Neural cell (in vitro differentiated cells): ENCODE measurements around the gene ARSB. TPM values are rescaled to one million over a fixed set of nuclear protein-coding genes. Genes with fewer than 3 reads are reported as not detected.

Experiments
- H2AFZ ChIP-seq: fragments of 200-600, 300-800 bp; sonication (generic), shearing (Covaris generic); 2 replicates; pipeline ENCODE4 v1.6.0; 2014; ENCODE audit warnings: low read depth, mild to moderate bottlenecking, antibody characterized with exemption, low read length, moderate library complexity
- H3F3A ChIP-seq: fragments of 200-600 bp; shearing (Covaris generic); 2 replicates; pipeline ENCODE4 v1.6.1; 2016; ENCODE audit warnings: mild to moderate bottlenecking, moderate library complexity, mixed read lengths, antibody characterized with exemption, low read length; ENCODE audit not compliant: insufficient read depth, poor library complexity, severe bottlenecking
- H3K27ac ChIP-seq: fragments of 200-600, 300-800 bp; sonication (generic), shearing (Covaris generic); 2 replicates; pipeline ENCODE4 v1.5.1; 2014; ENCODE audit warnings: mild to moderate bottlenecking, low read length, moderate library complexity
- H3K27me3 ChIP-seq: fragments of 300-800, 200-600 bp; sonication (generic), shearing (Covaris generic); 2 replicates; pipeline ENCODE4 v1.6.0; 2014; ENCODE audit warnings: mild to moderate bottlenecking, low read depth, low read length, moderate library complexity; ENCODE audit not compliant: insufficient read depth
- H3K36me3 ChIP-seq: fragments of 300-800, 200-600 bp; sonication (generic), shearing (Covaris generic); 2 replicates; pipeline ENCODE4 v1.5.1; 2014; ENCODE audit warnings: mild to moderate bottlenecking, antibody characterized with exemption, low read length, moderate library complexity; ENCODE audit not compliant: insufficient read depth
- H3K4me2 ChIP-seq: fragments of 300-800, 200-600 bp; sonication (generic), shearing (Covaris generic); 2 replicates; pipeline ENCODE4 v1.6.0; 2014; ENCODE audit warnings: mild to moderate bottlenecking, low read length
- H3K4me3 ChIP-seq: fragments of 300-800, 200-600 bp; sonication (generic), shearing (Covaris generic); 2 replicates; pipeline ENCODE4 v1.5.1; 2014; ENCODE audit warnings: mild to moderate bottlenecking, low read length, moderate library complexity
- H3K79me2 ChIP-seq: fragments of 200-600 bp; shearing (Covaris generic); replicated peaks from 2 replicates; pipeline ENCODE4 v1.6.0; 2014; ENCODE audit warnings: mild to moderate bottlenecking, low read length, moderate library complexity; ENCODE audit not compliant: insufficient read depth
- H3K9ac ChIP-seq: fragments of 300-800, 200-600 bp; sonication (generic), shearing (Covaris generic); 2 replicates; pipeline ENCODE4 v1.6.1; 2016; ENCODE audit warnings: mild to moderate bottlenecking, low read length, mixed read lengths
- H3K9me2 ChIP-seq: fragments of 200-600 bp; shearing (Covaris generic); 2 replicates; pipeline ENCODE4 v1.6.1; 2016; ENCODE audit warnings: mild to moderate bottlenecking, low read length, mixed read lengths; ENCODE audit not compliant: insufficient read depth
- H3K9me3 ChIP-seq: fragments of 200-600, 300-800 bp; sonication (generic), shearing (Covaris generic); 2 replicates; pipeline ENCODE4 v1.6.1; 2016; ENCODE audit warnings: mild to moderate bottlenecking, mixed run types, low read length, moderate library complexity, mixed read lengths
- H4K20me1 ChIP-seq: fragments of 200-600 bp; shearing (Covaris generic); 2 replicates; pipeline ENCODE4 v1.6.1; 2016; ENCODE audit warnings: mild to moderate bottlenecking, mixed run types; ENCODE audit not compliant: insufficient read depth
- CTCF ChIP-seq: fragments of 450-650 bp; IDR thresholded peaks from 2 replicates; pipeline ENCODE4 v1.5.1; 2014; ENCODE audit warnings: antibody characterized with exemption, mild to moderate bottlenecking, moderate library complexity; ENCODE audit not compliant: poor library complexity, severe bottlenecking
- EP300 ChIP-seq: fragments of 450-650 bp; conservative IDR thresholded peaks from 2 replicates; pipeline ENCODE4 v1.6.1; 2014; ENCODE audit warnings: antibody characterized with exemption, mild to moderate bottlenecking, moderate library complexity; ENCODE audit not compliant: poor library complexity, severe bottlenecking
- EZH2 ChIP-seq: fragments of 200-600, 300-800 bp; shearing (Covaris generic), sonication (generic); IDR thresholded peaks from 2 replicates; pipeline ENCODE4 v1.6.1; 2014; ENCODE audit warnings: antibody characterized with exemption, low read length, borderline replicate concordance, mild to moderate bottlenecking; ENCODE audit not compliant: insufficient read depth, poor library complexity, severe bottlenecking
- MXI1 ChIP-seq: fragments of 450-650 bp; conservative IDR thresholded peaks from 2 replicates; pipeline ENCODE4 v1.6.1; 2014; ENCODE audit warnings: antibody characterized with exemption, mild to moderate bottlenecking; ENCODE audit not compliant: poor library complexity, severe bottlenecking
- POLR2AphosphoS5 ChIP-seq: IDR thresholded peaks from 2 replicates; pipeline ENCODE4 v1.6.1; 2012
- RAD21 ChIP-seq: fragments of 450-650 bp; conservative IDR thresholded peaks from 2 replicates; pipeline ENCODE4 v1.6.1; 2014; ENCODE audit warnings: antibody characterized with exemption, mild to moderate bottlenecking, moderate library complexity
- SMC3 ChIP-seq: fragments of 450-650 bp; conservative IDR thresholded peaks from 2 replicates; pipeline ENCODE4 v1.6.1; 2014; ENCODE audit warnings: antibody characterized with exemption, mild to moderate bottlenecking, moderate library complexity; ENCODE audit not compliant: poor library complexity
- TAF1 ChIP-seq: IDR thresholded peaks from 2 replicates; pipeline ENCODE4 v1.6.1; 2012; ENCODE audit warnings: low read depth
- polyA plus RNA-seq: library from polyadenylated mRNA; depleted of rRNA; stranded (reverse); fragments of >200 nt; gene quantifications from 2 replicates; pipeline ENCODE4 v1.2.3, GENCODE V29; 2014
- TF ChIP-seq, protein P1 (sequence below): IDR thresholded peaks from 2 replicates; pipeline ENCODE4 v1.6.1; 2012; ENCODE audit warnings: borderline replicate concordance

The ARSB gene
- polyA plus RNA-seq, 1 donor from 2014 or later: 8.7 TPM

DNA sequence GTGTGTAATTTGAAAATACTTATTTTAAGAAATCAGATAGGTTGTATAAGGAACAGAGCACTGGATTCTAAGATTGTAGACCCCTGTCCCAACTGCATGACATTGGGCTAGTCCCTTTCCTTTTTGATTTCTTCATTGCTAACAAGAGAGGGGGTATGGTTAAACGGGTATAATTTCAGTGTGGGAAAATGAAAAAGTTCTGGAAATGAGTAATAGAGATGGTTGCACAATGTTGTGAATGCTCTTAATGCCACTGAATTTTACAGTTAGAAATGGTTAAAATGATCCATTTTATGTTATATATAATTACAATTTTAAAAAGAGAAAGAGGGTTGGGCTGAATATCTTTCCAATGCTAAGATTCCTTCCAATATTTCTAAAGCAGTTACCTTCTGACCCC, 233.2 kb downstream of the ARSB start:
- no peaks in the 10 kb centered on the region for H3K36me3 ChIP-seq
- H3K9me2 ChIP-seq: no peaks in the 10 kb centered on the region
- H3K9me3 ChIP-seq: no peaks in the 10 kb centered on the region
- H2AFZ ChIP-seq: no peak overlapping the region
- no peak overlapping the region for H3K4me3 ChIP-seq
- no peak for TF ChIP-seq EZH2
- TF ChIP-seq CTCF: no peak
- TF ChIP-seq, protein P1, sequence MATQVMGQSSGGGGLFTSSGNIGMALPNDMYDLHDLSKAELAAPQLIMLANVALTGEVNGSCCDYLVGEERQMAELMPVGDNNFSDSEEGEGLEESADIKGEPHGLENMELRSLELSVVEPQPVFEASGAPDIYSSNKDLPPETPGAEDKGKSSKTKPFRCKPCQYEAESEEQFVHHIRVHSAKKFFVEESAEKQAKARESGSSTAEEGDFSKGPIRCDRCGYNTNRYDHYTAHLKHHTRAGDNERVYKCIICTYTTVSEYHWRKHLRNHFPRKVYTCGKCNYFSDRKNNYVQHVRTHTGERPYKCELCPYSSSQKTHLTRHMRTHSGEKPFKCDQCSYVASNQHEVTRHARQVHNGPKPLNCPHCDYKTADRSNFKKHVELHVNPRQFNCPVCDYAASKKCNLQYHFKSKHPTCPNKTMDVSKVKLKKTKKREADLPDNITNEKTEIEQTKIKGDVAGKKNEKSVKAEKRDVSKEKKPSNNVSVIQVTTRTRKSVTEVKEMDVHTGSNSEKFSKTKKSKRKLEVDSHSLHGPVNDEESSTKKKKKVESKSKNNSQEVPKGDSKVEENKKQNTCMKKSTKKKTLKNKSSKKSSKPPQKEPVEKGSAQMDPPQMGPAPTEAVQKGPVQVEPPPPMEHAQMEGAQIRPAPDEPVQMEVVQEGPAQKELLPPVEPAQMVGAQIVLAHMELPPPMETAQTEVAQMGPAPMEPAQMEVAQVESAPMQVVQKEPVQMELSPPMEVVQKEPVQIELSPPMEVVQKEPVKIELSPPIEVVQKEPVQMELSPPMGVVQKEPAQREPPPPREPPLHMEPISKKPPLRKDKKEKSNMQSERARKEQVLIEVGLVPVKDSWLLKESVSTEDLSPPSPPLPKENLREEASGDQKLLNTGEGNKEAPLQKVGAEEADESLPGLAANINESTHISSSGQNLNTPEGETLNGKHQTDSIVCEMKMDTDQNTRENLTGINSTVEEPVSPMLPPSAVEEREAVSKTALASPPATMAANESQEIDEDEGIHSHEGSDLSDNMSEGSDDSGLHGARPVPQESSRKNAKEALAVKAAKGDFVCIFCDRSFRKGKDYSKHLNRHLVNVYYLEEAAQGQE: no peak
- TF ChIP-seq POLR2AphosphoS5: no peak
- TF ChIP-seq SMC3: no peak
- no peak for TF ChIP-seq RAD21
- no peak for TF ChIP-seq EP300
- no peak for TF ChIP-seq TAF1
- no peak for TF ChIP-seq MXI1
- H3K27me3 ChIP-seq: no peaks in the 10 kb centered on the region
- H4K20me1 ChIP-seq: no peaks in the 10 kb centered on the region
- H3K4me2 ChIP-seq: no peak overlapping the region
- no peaks in the 10 kb centered on the region for H3F3A ChIP-seq
- no peak overlapping the region for H3K27ac ChIP-seq
- no peak overlapping the region for H3K9ac ChIP-seq
- no peaks in the 10 kb centered on the region for H3K79me2 ChIP-seq

DNA sequence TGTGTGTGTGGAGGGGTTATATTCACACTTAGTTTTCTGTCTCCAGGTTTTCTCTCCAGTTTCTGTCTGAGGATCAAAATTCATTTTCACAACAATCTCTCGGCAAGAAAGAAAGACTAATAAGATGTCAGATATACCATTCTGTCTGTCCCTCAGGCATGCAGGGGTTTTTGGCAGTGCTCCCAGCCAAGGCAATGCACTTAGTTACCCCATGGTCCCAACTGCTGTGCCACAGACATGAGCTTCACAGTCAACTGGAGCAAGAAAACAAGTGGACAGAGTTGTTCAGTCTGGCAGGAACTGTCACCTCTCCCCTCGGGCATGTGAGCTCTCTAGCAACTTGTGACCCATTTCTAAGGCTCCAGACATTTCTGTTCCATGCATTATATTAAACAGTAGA, 234.8 kb downstream of the ARSB start:
- Histone ChIP-seq H3K9me3 (no peaks in the 10 kb centered on the region), H3K27me3 (no peaks in the 10 kb centered on the region), H3K36me3 (no peaks in the 10 kb centered on the region), H3F3A (no peaks in the 10 kb centered on the region), H3K9me2 (no peaks in the 10 kb centered on the region), H3K79me2 (no peaks in the 10 kb centered on the region), H2AFZ (no peak overlapping the region), H3K4me3 (no peak overlapping the region), H4K20me1 (no peaks in the 10 kb centered on the region), H3K27ac (no peak overlapping the region), H3K9ac (no peak overlapping the region), H3K4me2 (no peak overlapping the region)
- TF ChIP-seq TAF1: no peak
- TF ChIP-seq EP300: no peak
- TF ChIP-seq MXI1: no peak
- no peak for TF ChIP-seq CTCF
- no peak for TF ChIP-seq EZH2
- TF ChIP-seq, protein P1: no peak
- no peak for TF ChIP-seq SMC3
- TF ChIP-seq RAD21: no peak
- TF ChIP-seq POLR2AphosphoS5: no peak
